HG03139 (cell line): ENCODE measurements around the gene KCNE1.

Experiments used
- ATAC-seq: cut with Tn5 transposase; IDR thresholded peaks from one replicate; pipeline ENCODE4 v1.9.1; 2021; ENCODE audit not compliant: unreplicated experiment

Gene KCNE1

DNA sequence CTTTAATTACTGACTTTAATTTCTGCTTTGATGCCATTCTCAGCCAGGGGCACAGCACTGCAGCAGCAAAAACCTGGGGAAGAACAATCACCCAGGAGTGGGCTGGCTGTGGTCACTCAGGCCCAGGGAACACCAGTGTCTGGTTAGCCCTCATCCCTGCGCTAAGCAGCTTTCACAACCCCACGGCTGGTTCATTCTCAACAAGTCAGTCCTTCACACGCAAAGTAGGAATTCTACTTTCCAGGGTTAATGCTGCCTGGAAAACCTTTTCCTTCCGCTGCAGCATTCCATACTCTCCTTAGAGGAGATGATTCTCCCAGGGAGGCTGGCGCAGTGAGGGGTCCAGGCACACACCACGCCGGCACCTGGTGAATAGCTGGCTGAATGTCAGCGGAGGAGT, 24.3 kb upstream of the KCNE1 start:
- no peak for ATAC-seq

DNA sequence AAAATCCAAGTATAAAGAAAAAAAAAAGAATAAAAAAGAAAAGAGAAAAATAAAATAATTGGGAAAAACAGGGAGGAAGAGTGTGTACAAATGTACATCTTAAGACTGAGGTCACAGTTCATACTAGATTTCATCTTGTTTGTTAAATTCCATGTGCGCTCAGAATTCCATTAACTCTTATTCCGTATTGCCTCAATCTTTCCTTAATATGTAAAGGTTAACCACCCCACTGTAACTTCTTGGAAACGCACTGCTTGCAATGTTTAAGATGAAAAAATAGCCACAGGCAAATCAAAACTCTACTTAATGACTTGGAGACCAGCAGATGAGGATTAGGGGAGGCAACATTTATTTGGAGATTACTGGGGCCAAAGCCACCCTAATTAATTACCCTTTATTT, 23.9 kb upstream of the KCNE1 start:
- no peak for ATAC-seq

DNA sequence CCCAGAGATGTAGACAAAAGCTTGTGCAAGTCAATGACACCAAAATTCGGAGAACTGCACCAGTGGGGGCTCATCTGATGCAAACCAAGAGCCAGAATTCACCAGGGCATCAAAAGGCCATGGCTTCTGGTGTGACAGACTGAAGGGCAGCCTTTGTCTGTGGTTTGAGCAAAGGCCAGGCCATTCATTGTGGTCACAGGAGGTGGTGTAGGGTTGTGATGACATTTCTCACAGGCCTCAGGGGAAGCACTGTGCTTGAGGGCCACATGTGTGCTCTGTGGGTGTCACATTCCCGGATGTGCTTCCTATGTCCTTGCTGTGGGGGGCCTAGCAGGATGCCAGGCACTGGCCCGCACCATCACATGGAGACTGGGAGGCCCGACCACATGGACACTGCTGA, 22.5 kb upstream of the KCNE1 start:
- no peak for ATAC-seq

DNA sequence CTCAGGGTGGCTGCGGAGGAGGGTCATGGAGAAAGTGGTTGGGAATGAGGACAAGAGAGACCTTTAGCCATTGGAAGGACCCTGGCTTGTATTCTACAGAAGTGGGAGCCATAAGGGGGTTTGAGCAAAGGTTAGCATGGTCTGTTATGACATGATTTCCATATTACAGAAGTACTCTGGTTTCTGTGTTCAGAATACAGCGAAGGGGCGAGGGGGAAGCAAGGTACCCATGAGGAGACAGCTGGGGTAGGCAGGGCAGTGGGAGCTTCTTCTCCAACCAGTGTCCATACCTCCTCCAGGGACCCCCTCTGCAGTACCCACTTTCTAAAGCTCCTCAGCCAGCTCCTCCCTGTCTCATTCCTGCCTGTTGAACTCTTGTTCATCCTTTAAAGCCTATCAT, 21.9 kb upstream of the KCNE1 start:
- ATAC-seq, result no peak

DNA sequence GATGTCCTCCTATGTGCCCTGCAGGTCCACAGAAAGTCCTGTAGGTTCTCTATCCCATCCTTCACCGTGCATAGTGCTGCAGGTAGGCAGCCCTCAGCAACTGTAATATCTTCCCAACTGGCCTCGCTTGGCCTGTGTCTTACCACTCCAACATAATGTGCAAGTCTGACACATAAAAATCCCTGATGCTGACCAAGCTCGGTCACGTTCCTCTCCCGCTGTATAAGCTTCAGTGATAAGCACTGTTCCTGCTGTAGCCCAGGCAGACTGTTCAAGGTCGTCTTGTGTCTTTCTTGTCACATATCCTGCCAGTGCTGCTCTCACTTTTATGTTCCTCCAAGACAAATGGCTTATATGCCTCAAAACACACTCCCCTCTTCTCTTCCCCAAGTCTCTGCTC, 19.4 kb upstream of the KCNE1 start:
- ATAC-seq, result no peak

DNA sequence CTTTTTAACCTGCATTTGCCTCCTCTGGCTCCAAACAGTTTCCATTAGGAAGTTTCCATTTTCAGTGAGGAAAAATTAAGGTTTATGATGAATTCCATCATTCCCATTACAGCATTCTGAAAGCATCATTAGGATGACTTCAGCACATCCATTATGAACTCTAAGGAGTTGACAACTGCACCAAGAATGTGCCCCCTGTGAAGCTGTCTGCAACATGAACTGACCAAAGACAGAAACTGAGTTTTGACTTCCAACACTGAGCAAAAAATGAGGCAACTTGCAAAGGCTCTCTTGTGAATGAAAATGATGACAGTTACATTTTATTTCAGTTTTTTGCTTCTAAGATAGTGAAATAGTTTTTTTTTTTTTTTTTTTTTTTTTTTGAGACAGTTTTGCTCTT, 18.3 kb upstream of the KCNE1 start:
- no peak for ATAC-seq

DNA sequence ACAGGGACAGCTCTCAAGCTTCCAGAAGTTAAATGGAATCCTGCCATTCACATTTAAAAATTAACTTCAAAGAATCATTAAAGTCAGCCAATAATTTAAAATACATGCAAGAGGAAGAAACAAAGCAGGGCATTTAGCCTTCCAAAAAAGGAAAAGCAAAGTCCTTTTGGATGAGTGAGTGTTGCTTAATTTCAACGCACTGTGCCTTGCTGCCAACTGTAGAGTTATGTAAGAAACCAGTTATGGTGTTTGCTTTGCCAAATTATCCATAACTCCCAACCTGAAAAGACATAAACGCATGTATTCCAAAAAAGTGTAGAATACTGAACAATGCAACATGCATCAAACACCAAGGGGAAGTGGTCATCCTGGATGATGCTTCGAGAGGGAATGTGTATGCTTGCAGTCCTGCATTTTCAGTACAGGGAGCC, 16.1 kb upstream of the KCNE1 start:
- ATAC-seq, result no peak

DNA sequence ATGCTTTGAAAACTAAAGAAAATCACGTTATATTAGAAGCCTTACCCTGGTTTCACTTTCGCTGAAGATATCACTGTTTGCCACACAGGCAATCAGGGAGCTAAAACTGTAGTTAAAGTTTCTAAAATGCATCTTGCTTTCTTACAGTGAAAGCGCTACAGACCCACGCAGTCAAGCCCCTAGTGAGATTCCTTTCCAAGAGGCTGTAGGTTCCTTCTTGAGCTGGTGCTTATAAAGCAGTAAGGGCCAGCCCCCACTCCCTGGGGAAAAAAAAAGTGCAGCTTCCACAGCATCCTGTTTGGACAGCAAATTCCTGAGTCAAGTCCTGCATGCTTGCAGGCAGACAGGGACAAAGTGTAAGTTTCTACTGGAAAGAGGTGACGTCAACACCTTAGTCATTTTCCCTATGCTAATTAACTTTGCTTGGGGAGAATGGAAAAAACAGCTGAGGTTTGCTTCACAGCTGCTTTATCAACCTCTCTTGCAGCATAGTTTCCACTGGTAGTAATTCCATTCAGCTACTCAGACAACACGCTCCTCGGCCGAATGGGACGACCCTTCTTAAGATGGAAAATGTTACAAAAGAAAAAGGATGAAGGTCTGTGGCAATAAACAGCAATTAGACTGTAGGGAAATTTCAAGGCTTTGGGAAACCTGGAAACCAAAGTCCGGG, 14.7 kb upstream of the KCNE1 start:
- ATAC-seq, result no peak

DNA sequence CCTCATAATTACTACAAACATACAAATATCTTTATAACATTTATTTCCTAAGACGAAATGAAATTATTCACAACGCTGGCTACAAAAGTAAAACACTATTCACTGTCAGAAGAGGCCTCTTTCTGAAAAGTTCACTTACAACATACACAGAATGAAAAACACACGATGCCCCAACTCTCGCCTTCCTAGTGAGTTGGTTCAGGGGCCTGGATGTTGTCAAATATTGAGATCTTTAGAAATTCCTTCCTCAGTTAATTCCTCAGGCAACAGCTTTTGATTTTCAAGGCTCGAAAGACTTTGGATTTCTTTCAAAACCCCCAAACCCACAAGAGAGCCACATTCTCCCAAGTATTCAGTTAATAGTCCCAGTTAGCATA, 14.2 kb upstream of the KCNE1 start:
- ATAC-seq, result no peak

DNA sequence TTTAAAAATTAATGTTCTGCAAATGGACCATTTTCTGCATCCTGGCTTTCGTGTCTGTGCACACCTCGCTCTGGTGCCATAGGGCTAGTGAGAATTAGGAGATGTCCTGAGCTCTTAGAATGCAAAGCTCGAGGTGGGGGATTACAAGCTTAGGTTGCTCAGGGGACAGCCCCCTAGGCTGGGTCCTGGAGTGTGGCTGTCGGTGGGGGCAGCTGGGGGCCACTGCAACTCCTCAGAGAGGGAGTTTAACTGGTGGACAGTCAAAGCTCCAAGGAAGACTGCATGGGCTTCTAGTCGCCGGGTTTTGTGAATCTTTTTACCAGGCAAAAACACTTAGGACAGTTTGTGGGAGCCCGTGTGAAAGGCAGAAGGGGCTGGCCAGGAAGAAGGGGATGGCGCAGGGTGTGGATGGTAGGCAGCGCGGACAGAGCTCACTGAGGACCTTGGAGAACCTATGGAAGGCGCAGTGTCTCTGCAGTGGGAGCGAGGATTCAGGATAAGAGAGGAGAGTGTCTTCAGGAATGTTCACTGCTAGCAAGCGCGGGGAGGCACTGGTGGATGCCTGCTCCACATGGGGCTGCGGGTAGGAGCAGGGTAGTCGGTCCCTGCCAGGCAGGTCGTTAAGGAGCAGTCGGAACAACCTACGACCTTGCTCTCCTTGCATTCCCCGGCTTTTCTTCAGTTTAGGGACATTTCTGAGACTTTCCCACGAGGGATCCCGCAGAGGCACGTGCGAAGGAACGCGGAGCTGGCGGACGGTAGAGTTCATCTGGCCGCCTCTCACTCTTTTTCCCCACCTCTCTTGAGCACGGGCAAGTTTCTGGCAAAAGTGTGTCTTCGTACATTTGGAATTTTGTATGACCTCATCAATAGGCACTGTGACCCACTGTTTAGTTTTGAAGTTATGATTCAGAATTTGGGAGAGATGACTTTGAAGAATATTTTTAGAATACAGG, 12.9 kb upstream of the KCNE1 start:
- ATAC-seq, result no peak

DNA sequence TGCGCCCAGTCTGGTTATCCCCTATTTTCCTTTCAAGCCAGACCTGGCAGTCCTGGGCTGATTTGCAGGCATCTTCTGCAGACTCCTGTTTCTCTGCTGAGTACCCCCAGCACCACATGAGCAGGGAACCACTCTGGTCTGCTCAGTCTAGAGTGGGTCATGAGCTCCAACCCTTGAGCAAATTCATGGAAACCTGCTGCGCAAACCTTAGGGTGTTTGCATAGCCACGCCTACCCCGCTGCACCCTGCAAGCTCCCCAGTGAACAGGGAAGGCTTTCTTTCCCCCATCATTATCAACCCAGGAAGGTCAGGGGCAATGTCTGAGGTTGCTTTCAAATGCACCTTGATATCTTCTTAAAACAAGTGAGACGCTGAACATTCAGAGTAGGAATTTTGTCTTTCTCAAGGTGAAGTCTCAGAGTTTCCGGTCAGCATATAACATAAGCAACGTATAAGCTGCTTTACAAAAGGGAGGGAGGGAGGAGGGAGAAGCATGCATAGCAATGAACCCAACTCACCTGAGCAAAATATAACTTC, 11.1 kb upstream of the KCNE1 start:
- ATAC-seq, result no peak

DNA sequence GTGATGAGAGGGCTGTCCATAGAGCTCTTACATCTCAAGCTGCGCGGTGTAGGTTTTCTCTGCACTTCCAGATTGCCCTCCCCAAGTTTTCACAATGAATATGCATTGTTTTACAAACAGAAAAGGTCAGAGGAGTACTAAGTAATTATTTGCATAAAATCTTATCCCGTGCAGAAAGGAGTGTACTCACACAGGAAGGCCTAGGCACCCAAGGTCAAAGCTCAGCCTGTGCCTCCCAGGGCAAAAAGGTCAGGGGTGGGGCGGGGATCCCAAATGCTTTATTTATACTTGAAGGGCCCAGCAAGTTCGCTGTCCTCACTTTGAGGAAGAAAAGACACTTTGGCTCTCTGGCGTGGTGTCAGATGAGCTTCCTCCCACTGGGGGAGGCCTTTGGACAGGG, 10.3 kb upstream of the KCNE1 start:
- ATAC-seq, result no peak

DNA sequence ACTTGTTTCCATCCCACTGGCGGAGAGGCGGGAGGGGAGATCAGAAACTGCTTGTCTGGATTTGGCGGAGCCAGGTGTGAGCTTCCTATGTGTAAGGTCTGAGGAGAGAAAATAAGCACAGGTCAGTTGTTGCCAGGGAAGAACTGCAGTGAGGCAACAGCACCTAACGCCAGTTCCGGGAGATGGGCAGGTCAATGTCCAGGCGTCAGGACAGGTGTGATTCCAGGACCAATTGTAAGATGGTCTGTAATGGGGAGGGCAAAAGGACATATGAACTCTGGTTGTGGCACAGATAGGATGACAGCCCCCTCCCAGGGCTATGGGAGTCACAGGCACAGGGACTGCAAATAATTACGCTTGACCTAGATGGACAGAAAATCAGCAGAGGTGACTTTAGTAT, 9.6 kb upstream of the KCNE1 start:
- ATAC-seq, result no peak

DNA sequence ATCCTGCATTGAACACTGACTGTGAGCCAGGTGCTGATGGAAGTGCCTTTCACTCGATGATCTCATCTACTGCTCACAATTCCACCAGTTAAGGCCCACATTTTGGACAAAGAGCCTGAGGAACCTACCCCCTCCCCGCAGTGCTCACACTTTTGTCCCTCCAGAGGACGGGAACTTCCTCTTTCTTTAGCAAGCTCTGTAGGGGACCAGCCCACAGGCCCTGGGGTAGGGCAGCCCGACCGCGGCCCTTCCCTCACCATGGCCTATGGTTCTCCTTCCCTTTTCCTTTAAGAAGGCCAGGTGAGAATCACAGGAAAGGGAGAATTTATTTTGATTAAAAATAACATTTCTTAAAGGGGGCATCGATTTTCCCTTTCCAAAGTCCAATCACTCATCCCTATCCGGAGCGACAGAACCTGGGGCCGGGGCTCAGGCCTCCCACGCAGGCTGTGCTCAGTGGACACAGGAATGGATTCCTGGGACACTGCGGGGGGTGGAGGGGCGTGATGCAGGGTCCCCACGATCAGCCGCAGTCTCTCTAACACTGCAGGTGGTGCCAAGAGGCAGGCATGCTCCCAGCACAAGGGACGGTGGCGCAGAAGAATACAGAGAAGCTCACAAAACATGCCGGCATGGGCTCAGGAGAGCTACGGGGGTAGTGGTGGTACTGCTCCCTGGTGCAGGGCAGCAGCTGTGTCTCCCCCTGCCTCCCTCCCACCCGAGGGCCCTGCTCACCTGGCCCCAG, 8.9 kb upstream of the KCNE1 start:
- ATAC-seq, result no peak

DNA sequence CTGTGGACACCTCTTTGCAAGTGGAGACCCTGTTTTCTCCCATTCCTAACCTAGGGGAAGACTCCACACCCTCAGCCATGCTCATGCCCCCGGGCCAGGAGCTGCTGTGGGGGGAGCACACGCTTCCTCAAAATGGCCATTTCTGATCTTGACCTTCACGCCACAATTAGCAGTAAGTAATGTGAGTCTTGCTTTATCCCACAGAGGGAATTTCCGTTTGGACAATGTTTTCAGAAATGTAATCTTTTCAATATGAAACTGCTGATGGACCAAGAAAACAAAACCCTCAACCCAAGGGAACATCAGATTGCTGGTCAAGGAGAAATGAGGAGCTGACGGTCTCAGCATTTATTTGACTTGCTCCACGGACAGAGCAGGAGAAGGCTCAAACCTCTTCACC, 8.3 kb upstream of the KCNE1 start:
- no peak for ATAC-seq

DNA sequence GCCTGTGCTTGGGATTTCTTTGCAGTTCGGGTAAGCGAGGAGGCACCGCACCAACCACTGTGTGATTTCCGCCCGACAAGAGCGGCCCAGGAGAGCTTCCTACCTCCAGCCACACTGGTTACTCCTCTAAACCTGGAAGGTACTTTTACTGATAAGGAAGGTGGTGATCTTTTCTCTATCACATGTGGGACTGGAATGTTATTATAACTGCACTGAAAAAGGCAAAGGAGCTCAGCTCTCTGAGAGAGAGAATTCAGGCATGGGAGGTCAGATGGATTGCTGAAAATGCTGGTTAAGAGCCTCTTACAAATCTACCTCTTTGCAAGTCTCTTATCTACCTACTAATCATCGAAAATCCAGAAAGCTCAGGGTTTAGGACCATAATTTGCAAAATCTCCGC, 7.7 kb upstream of the KCNE1 start:
- ATAC-seq, result no peak

DNA sequence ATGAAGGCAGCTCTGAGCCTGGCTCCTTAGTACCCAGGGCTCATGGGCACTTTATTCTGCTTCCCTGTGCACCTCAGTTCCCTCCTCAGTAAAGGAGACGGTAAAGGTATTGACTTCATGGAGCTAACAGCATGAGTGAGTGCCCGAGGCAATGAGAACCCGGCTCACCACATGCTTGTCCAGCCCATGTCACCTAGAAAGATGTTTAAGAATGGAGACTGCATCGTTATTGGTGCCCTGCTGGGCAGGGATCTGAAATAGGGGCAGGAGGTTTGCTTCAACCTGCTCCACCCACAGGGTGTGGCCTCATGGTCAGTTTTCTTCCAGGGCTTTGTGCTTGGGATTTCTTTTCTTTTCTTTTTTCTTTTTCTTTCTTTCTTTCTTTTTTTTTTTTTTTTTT, 7.0 kb upstream of the KCNE1 start:
- ATAC-seq, result no peak

DNA sequence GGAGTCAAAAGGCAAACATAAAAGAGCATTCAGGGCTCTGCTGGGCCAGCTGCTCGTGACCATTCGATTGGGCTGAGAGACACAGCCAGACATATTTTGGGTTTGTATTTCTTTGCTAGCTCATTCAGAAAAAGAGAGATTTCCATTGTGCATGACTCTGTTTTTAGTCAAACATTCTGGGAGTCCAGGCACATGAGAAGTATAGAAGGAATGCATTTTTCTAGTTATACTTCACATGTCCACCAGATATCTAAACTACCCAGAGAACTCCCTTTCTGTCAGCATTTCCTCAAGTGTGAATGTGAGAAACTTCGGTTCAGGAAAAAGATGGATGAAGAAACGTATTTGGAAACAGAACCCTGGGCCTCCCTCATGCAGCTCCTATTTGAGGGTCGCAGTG, 6.3 kb upstream of the KCNE1 start:
- ATAC-seq, result no peak

DNA sequence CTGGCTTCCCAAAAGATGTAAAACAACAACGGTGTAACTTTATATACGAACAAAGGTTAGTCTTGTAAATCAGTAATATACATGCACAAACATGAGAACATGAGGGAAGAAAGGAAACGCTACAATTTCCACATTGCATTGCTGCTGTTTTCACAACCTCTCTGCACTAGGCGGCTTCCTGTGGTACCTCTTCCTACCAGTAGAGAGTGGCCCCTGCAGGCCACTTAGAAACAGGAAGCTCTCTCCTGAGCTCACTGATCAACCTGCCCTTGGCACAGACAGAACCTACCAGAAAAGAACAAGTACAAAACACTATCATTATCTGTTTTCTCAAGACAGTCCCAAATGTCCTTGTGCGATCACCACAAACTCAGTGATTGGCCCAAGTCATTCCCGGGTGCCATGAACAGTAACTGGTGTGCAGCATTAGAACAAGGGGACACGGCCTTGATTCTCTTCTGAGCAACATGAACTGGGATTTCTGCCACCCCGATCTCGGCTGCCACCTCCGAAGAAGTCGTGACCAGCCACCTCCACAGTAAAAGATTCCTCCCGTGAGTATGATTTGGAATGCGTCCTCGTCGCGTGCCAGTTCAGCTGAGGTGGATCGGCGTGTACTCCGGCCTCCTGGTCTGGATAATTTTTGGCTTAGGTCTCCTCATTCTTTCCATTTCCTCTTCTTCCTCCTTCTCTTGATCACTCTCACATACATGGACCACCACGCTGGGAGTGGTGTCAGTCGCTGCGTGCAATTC, 5.7 kb upstream of the KCNE1 start:
- no peak for ATAC-seq

DNA sequence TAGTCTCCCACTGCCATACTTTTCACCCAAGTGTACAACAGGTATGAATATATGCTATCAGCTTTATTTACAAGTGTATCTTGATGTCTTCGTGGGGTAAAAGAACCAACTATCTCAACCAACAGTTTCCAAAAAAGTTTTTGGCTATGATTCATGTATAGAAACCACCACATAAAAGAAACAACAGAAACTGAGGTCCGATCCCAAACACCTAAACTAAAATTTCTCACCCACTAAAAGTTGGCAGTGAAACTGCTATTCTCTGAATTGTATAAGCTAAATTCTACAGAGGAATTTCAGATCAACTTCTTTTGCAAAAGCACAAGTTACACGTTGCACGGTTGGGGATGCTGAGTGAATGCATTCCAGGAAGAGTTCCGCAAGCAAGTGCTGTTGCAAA, 5.0 kb upstream of the KCNE1 start:
- no peak for ATAC-seq

DNA sequence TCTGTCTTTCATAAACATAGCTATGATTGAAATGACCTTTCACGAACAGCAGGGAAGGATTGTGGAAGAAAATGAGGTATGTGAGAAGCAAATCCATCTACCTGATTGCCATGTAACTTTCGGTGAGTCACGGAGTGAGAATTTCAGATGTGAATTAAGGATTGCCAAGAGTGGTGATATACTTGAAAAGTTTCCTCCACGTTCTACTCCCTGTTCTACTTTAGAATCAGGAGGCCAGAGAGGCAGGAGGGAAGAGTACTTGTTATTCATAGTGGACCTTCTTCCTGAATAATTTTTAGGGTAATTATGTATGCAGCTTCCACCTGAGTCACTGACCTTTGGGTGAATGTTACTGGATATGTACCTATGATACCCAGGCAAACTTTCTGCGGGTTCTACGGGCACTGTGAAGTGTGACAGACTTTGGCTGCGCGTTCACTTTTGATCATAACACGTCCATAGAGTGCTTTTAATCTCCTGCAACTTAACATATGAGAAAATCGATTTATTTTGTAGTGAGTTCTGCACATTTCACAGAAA, 2.6 kb upstream of the KCNE1 start:
- no peak for ATAC-seq
